ENCODE results near the gene SPG11. TPM values are rescaled to one million over a fixed set of nuclear protein-coding genes. Genes with fewer than 3 reads are reported as not detected.

The SPG11 gene
- total RNA-seq, 4 donors from 2014 or later: 85.9 to 108 (median 103) TPM

- TF ChIP-seq CTCF (IDR thresholded peaks at IDR 0.05; ENCODE audit: low read depth): no peak
Measured at GRCh38 chr15:44596511-44597010, 66.9 kb downstream of the SPG11 start.

DNA sequence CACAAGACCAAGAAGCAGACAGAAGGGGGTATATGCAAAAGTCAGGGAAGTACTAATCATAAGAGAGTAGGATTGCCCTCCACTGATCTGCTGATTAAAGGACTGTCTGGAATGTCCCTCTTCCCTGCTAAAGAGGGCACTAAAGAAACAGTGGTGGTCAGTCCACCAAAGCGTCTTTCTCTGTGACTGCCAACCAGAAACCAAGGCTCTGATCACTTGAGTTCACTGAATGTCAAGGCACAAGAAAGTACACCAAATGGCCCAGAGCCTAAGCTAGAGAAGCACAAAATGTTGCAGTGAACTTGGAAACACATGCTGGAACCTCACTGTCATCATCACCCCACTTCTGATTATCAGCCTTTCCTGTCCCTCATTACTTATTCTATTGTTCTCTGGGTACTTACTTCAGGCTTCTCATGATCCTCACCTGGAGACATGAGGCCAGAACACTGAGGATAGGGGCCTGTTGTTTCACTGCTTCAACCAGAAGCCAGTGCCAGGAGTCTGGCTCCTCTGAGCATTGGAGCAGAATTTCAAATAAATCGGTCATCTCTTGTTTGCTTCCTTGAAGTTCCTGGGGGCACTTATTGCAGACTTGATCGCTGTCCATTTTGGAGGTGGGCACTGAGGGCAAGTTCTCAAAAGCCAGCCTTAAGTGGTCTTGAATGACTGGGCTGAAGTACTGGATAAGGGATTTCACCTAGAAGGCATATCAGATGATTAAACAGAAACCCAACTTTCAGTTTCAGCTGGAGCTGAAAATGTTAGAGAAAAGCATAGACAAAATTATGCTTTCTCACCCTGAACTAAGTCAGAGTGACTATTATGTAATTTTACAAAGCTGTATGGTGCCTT is 67.6 kb downstream of the SPG11 start:
- no peak for TF ChIP-seq CTCF (IDR thresholded peaks at IDR 0.05; ENCODE audit: low read depth)

DNA sequence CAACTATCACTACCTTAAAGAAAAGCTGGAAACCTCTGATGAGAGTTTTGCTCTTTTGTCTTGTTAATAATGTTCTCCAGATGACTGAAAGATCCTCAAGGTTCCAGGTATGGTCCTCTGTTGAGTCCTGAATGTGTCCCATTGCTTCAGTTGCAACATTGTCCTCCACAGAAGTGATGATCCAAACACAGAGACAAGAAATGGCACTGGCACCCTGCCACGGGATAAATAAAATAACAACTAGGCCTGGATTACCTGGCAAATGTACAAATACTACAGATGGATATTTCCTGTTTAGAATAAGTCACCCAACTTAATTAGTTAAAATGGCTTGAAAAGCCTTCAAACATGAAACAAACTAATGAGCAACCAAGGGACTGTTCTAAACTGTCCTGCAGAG is 68.2 kb downstream of the SPG11 start:
- TF ChIP-seq CTCF (IDR thresholded peaks at IDR 0.05; ENCODE audit: low read depth): no peak

DNA sequence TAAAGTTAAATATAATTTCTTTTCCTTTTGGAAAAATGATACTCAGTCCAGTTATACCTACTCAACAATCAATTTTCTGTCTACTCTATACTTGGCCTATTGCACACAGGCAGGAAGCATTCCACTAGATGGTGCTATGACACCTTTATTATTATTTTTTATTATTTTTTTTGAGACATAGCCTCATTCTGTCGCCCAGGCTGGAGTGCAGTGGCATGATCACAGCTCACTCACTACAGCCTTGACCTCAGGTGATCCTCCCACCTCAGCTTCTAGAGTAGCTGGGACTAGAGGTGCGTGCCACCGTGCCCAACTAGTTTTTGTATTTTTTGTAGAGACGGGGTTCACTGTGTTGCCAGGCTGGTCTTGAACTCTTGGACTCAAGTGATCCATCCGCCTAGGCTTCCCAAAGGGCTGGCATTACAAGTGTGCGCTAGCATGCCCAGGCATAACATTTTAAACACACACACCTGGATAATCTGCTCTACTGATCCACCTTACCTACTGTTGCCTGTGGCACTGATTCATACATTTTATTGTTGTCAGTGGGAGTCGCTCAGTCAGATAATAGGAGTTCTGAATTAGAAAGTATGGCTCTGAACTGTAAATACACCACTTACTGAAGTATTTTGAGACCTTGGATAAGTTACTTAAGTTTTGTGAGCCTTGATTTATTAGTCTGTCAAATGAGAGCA is 70.3 kb downstream of the SPG11 start:
- TF ChIP-seq CTCF (IDR thresholded peaks at IDR 0.05; ENCODE audit: low read depth): no peak

DNA sequence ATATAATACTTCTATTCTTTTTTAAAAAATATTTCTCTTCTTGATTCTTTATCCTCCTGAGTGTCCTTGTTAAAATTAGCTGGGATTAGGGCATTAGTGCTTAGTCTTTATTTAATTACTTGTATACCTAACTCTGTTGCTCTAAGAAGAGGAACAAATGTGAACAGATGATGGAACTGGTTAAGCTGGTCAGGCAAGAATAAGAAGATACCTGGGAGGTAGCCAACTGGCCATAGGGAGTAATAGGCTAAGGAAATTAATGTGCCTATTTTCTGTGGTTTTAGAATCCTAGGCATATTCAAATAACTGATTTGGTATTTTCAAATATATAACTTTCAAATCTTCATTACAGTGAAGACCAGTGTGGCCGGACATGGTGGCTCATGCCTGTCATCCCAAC is 72.1 kb downstream of the SPG11 start:
- TF ChIP-seq CTCF (IDR thresholded peaks at IDR 0.05; ENCODE audit: low read depth): no peak

- no peak for TF ChIP-seq CTCF (IDR thresholded peaks at IDR 0.05; ENCODE audit: low read depth)
Measured at GRCh38 chr15:44588541-44588940, 74.9 kb downstream of the SPG11 start.

- TF ChIP-seq CTCF (IDR thresholded peaks at IDR 0.05; ENCODE audit: low read depth): no peak
Measured at GRCh38 chr15:44585633-44586032, 77.8 kb downstream of the SPG11 start.

Measured in subcutaneous adipose tissue (tissue), 4 donors.